H1 (cell line): ENCODE data around the gene SLC2A5. TPM values are rescaled to one million over a fixed set of nuclear protein-coding genes. Genes with fewer than 3 reads are reported as not detected.

Experiments used
- GABPA ChIP-seq: IDR thresholded peaks from 2 replicates; pipeline ENCODE4 v1.6.1; 2011; ENCODE audit warnings: mild to moderate bottlenecking, low read length, moderate library complexity, borderline replicate concordance; ENCODE audit not compliant: insufficient read depth
- SIX5 ChIP-seq: IDR thresholded peaks from 2 replicates; pipeline ENCODE4 v1.6.1; 2011; ENCODE audit warnings: mild to moderate bottlenecking, low read depth, low read length
- SP1 ChIP-seq: IDR thresholded peaks from 2 replicates; pipeline ENCODE4 v1.6.1; 2011; ENCODE audit warnings: low read depth, low read length
- TAF1 ChIP-seq: IDR thresholded peaks from 2 replicates; pipeline ENCODE4 v1.6.1; 2011; ENCODE audit warnings: mild to moderate bottlenecking, low read depth, low read length
- polyA plus RNA-seq, 7 experiments: library from polyadenylated mRNA; depleted of rRNA in 3 of 7; stranded (reverse) in 5 of 7; unstranded in 2 of 7; fragments of >200 nt in 5 of 7; fragments of 200-250 nt in 2 of 7; gene quantifications; 1 replicate in 5 of 7; 2 replicates in 1 of 7; 4 replicates in 1 of 7; pipeline versions ENCODE4 v1.2.1 to v1.2.3, GENCODE V29; 2011 to 2013; ENCODE audit warnings: missing spikeins in 2 of 7, mixed read lengths in 2 of 7
- total RNA-seq: library from RNA; stranded (reverse); fragmentation: NEBNext Ultra II Directional; extraction: Animal tissue kit (Norgen Biotek cat#: 25700); gene quantifications from 2 replicates; pipeline ENCODE4 v1.2.1, GENCODE V29; 2021

SLC2A5 gene
- total and polyA plus RNA-seq, 2 of the 8 experiments (the other 6 are each of a cell fraction or from before 2014, with no cell fraction given), result 0.12 TPM; not detected in 1

- TF ChIP-seq SIX5 (no peak), TAF1 (no peak), SP1 (no peak), GABPA (no peak)
Observed at GRCh38 chr1:9059891-9060744, 9.3 kb downstream of the SLC2A5 start (continued).
